SW480 (cell line): ENCODE measurements around the gene ERMN.
A peak's percentile ranks its signal among the peaks of the same experiment; 100 is the strongest.

ENCODE experiments used
- DNase-seq: peaks from one replicate; pipeline ENCODE4 v3.0.0-alpha.2; 2016; ENCODE audit warnings: low spot score

ERMN gene

GRCh38 chr2:157329524-157329923 lies 3.9 kb upstream of the ERMN start:
- DNase-seq, result no peak

- peak; percentile 50 for DNase-seq
These were observed 2.2 kb upstream of the ERMN start for GRCh38 chr2:157327621-157328500.

GRCh38 chr2:157327200-157327599 lies 1.6 kb upstream of the ERMN start:
- no peak for DNase-seq

- DNase-seq, result no peak
These were observed 1.1 kb upstream of the ERMN start for GRCh38 chr2:157326698-157327097.

GRCh38 chr2:157324331-157324843 lies 1.2 kb downstream of the ERMN start:
- no peak for DNase-seq

GRCh38 chr2:157322432-157322831 lies 3.2 kb downstream of the ERMN start:
- DNase-seq, result no peak

GRCh38 chr2:157321466-157321865 lies 4.2 kb downstream of the ERMN start:
- DNase-seq, result no peak

GRCh38 chr2:157320409-157320808 lies 5.2 kb downstream of the ERMN start:
- no peak for DNase-seq

- DNase-seq, result no peak
These were observed 5.8 kb downstream of the ERMN start for GRCh38 chr2:157319795-157320194.

GRCh38 chr2:157318884-157319283 lies 6.7 kb downstream of the ERMN start:
- no peak for DNase-seq

GRCh38 chr2:157315901-157316300 lies 9.7 kb downstream of the ERMN start:
- DNase-seq, result no peak

- no peak for DNase-seq
These were observed 12.6 kb downstream of the ERMN start for GRCh38 chr2:157312866-157313486.

- DNase-seq, result no peak
These were observed 13.9 kb downstream of the ERMN start for GRCh38 chr2:157311706-157312105.

GRCh38 chr2:157309878-157310277 lies 15.7 kb downstream of the ERMN start:
- no peak for DNase-seq

GRCh38 chr2:157307021-157307420 lies 18.6 kb downstream of the ERMN start:
- peak; percentile 1 for DNase-seq

- DNase-seq, result no peak
These were observed 19.9 kb downstream of the ERMN start for GRCh38 chr2:157305723-157306110.

- DNase-seq, result no peak
These were observed 20.6 kb downstream of the ERMN start for GRCh38 chr2:157304811-157305722.

- no peak for DNase-seq
These were observed 22.0 kb downstream of the ERMN start for GRCh38 chr2:157303612-157304011.

GRCh38 chr2:157302492-157303099 lies 23.0 kb downstream of the ERMN start:
- peak; percentile 45 for DNase-seq

GRCh38 chr2:157301307-157301706 lies 24.3 kb downstream of the ERMN start:
- DNase-seq, result no peak

GRCh38 chr2:157296958-157297357 lies 28.7 kb downstream of the ERMN start:
- no peak for DNase-seq

GRCh38 chr2:157296490-157296889 lies 29.1 kb downstream of the ERMN start:
- DNase-seq, result no peak
